Astrocyte (in vitro differentiated cells and primary cell): ENCODE measurements around the gene RARB.

Source experiments
- CTCF ChIP-seq: IDR thresholded peaks from 2 replicates; pipeline ENCODE4 v1.5.1; 2011; ENCODE audit warnings: low read depth, mild to moderate bottlenecking, inconsistent platforms, low read length, moderate library complexity; ENCODE audit not compliant: insufficient read depth
- EZH2 ChIP-seq: IDR thresholded peaks from 2 replicates; pipeline ENCODE4 v1.6.1; 2012; ENCODE audit warnings: mild to moderate bottlenecking, low read length, inconsistent platforms; ENCODE audit not compliant: insufficient read depth

- TF ChIP-seq CTCF (no peak), EZH2 (no peak)
Measured at GRCh38 chr3:25503898-25504301, 75.8 kb downstream of the RARB start.
